Panc1 (cell line): ENCODE measurements around the gene PACC1. TPM values are rescaled to one million over a fixed set of nuclear protein-coding genes. Genes with fewer than 3 reads are reported as not detected.

Source experiments
- ATAC-seq: fragments of 200-7000 bp; cut with Tn5 transposase; 2 replicates; pipeline ENCODE4 v1.9.1; 2020; ENCODE audit warnings: mild to moderate bottlenecking, moderate library complexity
- BruUV-seq: library from RNA; stranded (reverse); fragments of 400-500 nt; replicated peaks from 2 replicates; lab custom pipeline; 2021; lab: Mats Ljungman, UMichigan
- CTCF ChIA-PET: fragments of 300-600 bp; sonication (Branson Sonifier 250); formaldehyde crosslinking; loops from one replicate; lab custom pipeline; 2022; ENCODE audit warnings: antibody characterized with exemption; lab: Charles Lee
- POLR2A ChIA-PET: fragments of 300-600 bp; sonication (Branson Sonifier 250); formaldehyde crosslinking; loops from one replicate; lab custom pipeline; 2022; ENCODE audit warnings: antibody characterized with exemption; lab: Charles Lee
- DNase-seq: peaks from one replicate; pipeline ENCODE4 v3.0.0-alpha.2; 2010; ENCODE audit warnings: low read depth, low spot score
- H3K27ac ChIP-seq: 2 replicates; pipeline ENCODE4 v1.5.1; 2011; ENCODE audit warnings: mild to moderate bottlenecking, low read length, inconsistent platforms
- H3K27me3 ChIP-seq: fragments of 200-500 bp; sonication (Bioruptor generic); 2 replicates; pipeline ENCODE4 v1.6.0; 2014; ENCODE audit warnings: low read length, inconsistent platforms; ENCODE audit not compliant: control insufficient read depth, insufficient read depth
- H3K36me3 ChIP-seq: fragments of 200-500 bp; sonication (Bioruptor generic); 2 replicates; pipeline ENCODE4 v1.5.1; 2014; ENCODE audit warnings: inconsistent platforms, mild to moderate bottlenecking, low read length, moderate library complexity; ENCODE audit not compliant: control insufficient read depth, insufficient read depth
- H3K4me1 ChIP-seq: 2 replicates; pipeline ENCODE4 v1.5.1; 2011; ENCODE audit warnings: inconsistent platforms, mild to moderate bottlenecking, low read length, moderate library complexity; ENCODE audit not compliant: control insufficient read depth, insufficient read depth
- H3K4me3 ChIP-seq, 2 experiments: 2 replicates each; pipeline ENCODE4 v1.5.1; 2011 to 2012; ENCODE audit warnings: low read depth in 2 of 2, low read length in 2 of 2, mild to moderate bottlenecking in 2 of 2, inconsistent platforms in 1 of 2, moderate library complexity in 1 of 2
- H3K9me3 ChIP-seq: fragments of 200-500 bp; sonication (Bioruptor generic); 2 replicates; pipeline ENCODE4 v1.5.1; 2014; ENCODE audit warnings: low read depth, mild to moderate bottlenecking, inconsistent platforms, low read length, moderate library complexity; ENCODE audit not compliant: control insufficient read depth, insufficient read depth
- POLR2AphosphoS5 ChIP-seq: IDR thresholded peaks from 2 replicates; pipeline ENCODE4 v1.6.1; 2012; ENCODE audit warnings: mild to moderate bottlenecking, low read depth, low read length, moderate library complexity
- SIN3A ChIP-seq: IDR thresholded peaks from 2 replicates; pipeline ENCODE4 v1.6.1; 2012; ENCODE audit warnings: low read depth, mild to moderate bottlenecking, low read length, moderate library complexity, borderline replicate concordance; ENCODE audit not compliant: insufficient read depth
- TCF7L2 ChIP-seq: IDR thresholded peaks from 2 replicates; pipeline ENCODE4 v1.6.1; 2011; ENCODE audit warnings: mild to moderate bottlenecking, low read depth, low read length, inconsistent platforms
- in situ Hi-C: cut with HindIII; loops from 2 replicates; pipeline ENCODE4 v1.10.0; 2016; ENCODE audit warnings: low sequenced_read_pairs, low pct_unique_long_range_greater_than_20kb
- intact Hi-C: fragments of 100-400 bp; cut with micrococcal nuclease; formaldehyde crosslinking; loops from one replicate; pipeline ENCODE4 v1.10.0; 2022; ENCODE audit not compliant: unreplicated experiment
- total RNA-seq: library from RNA; stranded (reverse); gene quantifications from one replicate; pipeline ENCODE4 v1.2.1, GENCODE V29; 2021; ENCODE audit not compliant: unreplicated experiment
- TF ChIP-seq, protein P1 (sequence below): fragments of 450-650 bp; IDR thresholded peaks from 2 replicates; pipeline ENCODE4 v1.5.1; 2017; ENCODE audit warnings: mild to moderate bottlenecking
- TF ChIP-seq, protein P2 (sequence below), 2 experiments: IDR thresholded peaks; 2 replicates each; pipeline ENCODE4 v1.6.1; 2011 to 2012; ENCODE audit warnings: low read depth in 2 of 2, control low read depth in 1 of 2, low read length in 1 of 2, mild to moderate bottlenecking in 1 of 2, moderate library complexity in 1 of 2; ENCODE audit not compliant: insufficient read depth in 1 of 2

PACC1 gene
- total RNA-seq, 1 experiment from 2014 or later: 11.5 TPM

GRCh38 chr1:212354464-212354863, 60.2 kb downstream of the PACC1 start:
- no peak for ATAC-seq
- POLR2A ChIA-PET: no interaction called here
- BruUV-seq: no TSS peak
- Histone ChIP-seq H3K4me3 (no peak overlapping the region), H3K36me3 (peaks cover 15% of the 10 kb centered on the region), H3K27ac (no peak overlapping the region), H3K9me3 (no peaks in the 10 kb centered on the region), H3K27me3 (no peaks in the 10 kb centered on the region), H3K4me1 (no peaks in the 10 kb centered on the region)
- CTCF ChIA-PET: no interaction called here
- TF ChIP-seq, protein P1, sequence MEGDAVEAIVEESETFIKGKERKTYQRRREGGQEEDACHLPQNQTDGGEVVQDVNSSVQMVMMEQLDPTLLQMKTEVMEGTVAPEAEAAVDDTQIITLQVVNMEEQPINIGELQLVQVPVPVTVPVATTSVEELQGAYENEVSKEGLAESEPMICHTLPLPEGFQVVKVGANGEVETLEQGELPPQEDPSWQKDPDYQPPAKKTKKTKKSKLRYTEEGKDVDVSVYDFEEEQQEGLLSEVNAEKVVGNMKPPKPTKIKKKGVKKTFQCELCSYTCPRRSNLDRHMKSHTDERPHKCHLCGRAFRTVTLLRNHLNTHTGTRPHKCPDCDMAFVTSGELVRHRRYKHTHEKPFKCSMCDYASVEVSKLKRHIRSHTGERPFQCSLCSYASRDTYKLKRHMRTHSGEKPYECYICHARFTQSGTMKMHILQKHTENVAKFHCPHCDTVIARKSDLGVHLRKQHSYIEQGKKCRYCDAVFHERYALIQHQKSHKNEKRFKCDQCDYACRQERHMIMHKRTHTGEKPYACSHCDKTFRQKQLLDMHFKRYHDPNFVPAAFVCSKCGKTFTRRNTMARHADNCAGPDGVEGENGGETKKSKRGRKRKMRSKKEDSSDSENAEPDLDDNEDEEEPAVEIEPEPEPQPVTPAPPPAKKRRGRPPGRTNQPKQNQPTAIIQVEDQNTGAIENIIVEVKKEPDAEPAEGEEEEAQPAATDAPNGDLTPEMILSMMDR: no peak
- TF ChIP-seq TCF7L2 (no peak), POLR2AphosphoS5 (no peak), SIN3A (no peak)
- TF ChIP-seq, protein P2, sequence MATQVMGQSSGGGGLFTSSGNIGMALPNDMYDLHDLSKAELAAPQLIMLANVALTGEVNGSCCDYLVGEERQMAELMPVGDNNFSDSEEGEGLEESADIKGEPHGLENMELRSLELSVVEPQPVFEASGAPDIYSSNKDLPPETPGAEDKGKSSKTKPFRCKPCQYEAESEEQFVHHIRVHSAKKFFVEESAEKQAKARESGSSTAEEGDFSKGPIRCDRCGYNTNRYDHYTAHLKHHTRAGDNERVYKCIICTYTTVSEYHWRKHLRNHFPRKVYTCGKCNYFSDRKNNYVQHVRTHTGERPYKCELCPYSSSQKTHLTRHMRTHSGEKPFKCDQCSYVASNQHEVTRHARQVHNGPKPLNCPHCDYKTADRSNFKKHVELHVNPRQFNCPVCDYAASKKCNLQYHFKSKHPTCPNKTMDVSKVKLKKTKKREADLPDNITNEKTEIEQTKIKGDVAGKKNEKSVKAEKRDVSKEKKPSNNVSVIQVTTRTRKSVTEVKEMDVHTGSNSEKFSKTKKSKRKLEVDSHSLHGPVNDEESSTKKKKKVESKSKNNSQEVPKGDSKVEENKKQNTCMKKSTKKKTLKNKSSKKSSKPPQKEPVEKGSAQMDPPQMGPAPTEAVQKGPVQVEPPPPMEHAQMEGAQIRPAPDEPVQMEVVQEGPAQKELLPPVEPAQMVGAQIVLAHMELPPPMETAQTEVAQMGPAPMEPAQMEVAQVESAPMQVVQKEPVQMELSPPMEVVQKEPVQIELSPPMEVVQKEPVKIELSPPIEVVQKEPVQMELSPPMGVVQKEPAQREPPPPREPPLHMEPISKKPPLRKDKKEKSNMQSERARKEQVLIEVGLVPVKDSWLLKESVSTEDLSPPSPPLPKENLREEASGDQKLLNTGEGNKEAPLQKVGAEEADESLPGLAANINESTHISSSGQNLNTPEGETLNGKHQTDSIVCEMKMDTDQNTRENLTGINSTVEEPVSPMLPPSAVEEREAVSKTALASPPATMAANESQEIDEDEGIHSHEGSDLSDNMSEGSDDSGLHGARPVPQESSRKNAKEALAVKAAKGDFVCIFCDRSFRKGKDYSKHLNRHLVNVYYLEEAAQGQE (IDR thresholded peaks at IDR 0.05; ENCODE audit: insufficient read depth in 1 of 2, low read depth in 2 of 2, low read length in 1 of 2): no peak
- intact Hi-C loops: no loop called here
- in situ Hi-C loops: no loop called here
- DNase-seq: no peak

- H3K27ac ChIP-seq: no peak overlapping the region
- CTCF ChIA-PET: no interaction called here
- H3K4me3 ChIP-seq: no peak overlapping the region
- H3K27me3 ChIP-seq: no peaks in the 10 kb centered on the region
- intact Hi-C loops: no loop called here
- in situ Hi-C loops: no loop called here
- no peaks in the 10 kb centered on the region for H3K4me1 ChIP-seq
- no TSS peak for BruUV-seq
- no peak for ATAC-seq
- POLR2A ChIA-PET: no interaction called here
- no peak for DNase-seq
- TF ChIP-seq TCF7L2: no peak
- TF ChIP-seq, protein P1: no peak
- TF ChIP-seq POLR2AphosphoS5: no peak
- TF ChIP-seq, protein P2 (IDR thresholded peaks at IDR 0.05; ENCODE audit: insufficient read depth in 1 of 2, low read depth in 2 of 2, low read length in 1 of 2): no peak
- TF ChIP-seq SIN3A: no peak
- peaks cover 14% of the 10 kb centered on the region for H3K36me3 ChIP-seq
- H3K9me3 ChIP-seq: no peaks in the 10 kb centered on the region
These were observed 61.5 kb downstream of the PACC1 start for GRCh38 chr1:212353181-212353580.
